GM18907 (cell line): ENCODE measurements around the gene PTK6.

ENCODE experiments used
- ATAC-seq: cut with Tn5 transposase; IDR thresholded peaks from one replicate; pipeline ENCODE4 v1.9.1; 2021; ENCODE audit warnings: mild to moderate bottlenecking, moderate library complexity; ENCODE audit not compliant: unreplicated experiment

The PTK6 gene

DNA sequence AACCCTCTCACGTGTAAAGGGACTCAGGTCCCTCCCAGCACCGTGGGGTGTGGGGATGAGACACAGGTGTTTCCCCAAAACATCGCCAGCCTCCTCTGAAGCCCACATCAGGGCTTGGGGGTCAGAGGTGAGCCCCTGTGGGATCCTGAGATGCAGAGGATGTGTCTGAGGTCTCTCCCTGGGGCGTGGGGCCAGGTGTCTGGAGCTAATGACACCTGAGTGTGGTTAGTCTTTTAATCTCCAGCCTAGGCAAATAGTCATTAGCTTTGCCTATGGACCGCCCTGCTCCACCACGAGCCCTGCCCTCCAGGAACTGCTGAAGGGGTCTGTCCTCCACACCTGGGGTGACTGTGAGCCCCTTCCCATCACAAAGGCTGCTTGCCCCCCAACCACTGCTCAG, 8.6 kb upstream of the PTK6 start:
- ATAC-seq, result no peak

DNA sequence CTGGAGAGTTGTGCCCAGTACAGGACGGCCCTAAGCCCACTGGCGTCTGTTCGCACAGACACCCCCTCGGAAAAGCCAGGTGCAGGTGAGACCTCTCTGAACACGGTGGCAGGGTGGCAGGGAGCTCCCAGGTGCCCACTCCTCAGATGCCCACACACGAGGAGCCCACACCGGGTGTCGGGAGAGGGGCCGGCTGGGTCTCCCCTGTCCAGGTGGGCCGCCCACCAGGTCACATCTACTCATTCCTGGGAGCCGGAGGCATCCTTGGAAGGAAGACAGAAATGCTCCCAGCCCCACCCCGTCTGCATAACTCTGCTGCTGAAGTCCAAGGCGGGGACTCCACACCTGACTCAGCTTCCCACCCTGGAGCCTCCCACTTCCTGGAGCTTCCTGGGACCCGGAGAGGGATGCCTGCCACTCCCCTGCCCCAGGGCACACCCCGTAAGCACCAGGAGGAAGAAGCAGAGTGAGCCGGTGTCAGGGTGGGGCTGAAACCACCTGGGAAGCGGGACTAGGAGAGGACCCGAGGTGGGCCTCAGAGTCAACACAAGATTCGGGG, 7.9 kb upstream of the PTK6 start:
- no peak for ATAC-seq

DNA sequence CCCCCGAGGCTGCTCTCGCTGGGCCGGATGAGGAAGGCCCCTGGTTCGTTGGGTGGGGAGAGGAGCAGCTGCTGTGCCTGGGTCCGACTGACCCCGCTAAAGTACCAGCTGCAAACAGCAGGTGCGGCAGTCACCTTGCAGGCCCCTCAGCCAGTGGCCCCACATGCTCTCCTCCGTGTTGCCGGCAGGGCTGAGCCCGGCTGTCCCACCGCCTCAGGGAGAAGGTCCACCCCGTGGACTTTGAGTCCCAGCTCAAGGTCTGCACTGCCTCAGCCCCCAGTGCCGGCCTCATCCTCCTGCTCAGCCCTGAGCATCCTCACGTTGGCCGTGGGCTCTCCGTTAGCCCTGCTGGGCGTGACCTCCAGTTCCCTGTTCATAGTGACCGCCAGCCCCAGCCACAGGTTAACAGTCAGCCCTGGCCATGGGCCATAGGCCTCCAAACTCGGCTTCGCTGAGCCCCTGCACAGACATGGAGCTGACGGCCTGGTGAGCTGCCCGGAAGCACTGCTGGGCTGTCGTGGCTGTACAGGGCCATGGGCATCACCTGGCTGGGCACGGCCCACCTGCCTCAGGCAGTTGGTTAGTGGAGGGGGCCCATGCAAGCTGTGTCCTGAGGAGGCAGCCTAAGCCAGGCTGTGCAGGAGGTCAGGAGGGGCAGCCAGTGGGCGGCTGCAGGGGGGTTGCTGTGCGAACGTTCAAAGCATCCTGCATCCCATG, 7.2 kb upstream of the PTK6 start:
- no peak for ATAC-seq

DNA sequence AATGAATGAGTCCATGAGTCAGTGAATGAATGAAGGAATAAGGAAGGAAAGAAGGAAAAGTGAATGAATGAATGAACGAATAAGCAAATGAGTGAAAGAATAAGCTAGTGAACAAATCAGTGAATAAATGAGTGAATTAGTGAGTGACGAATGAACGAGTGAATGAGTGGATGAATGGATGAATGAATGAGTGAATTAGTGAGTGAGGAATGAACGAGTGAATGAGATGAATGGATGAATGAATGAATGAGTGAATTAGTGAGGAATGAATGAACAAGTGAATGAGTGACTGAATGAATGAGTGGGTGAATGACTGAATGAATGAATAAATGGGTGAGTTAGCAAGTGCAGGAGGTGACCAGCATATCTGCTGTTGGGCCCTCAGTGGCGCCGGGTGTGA, 6.6 kb upstream of the PTK6 start:
- no peak for ATAC-seq

DNA sequence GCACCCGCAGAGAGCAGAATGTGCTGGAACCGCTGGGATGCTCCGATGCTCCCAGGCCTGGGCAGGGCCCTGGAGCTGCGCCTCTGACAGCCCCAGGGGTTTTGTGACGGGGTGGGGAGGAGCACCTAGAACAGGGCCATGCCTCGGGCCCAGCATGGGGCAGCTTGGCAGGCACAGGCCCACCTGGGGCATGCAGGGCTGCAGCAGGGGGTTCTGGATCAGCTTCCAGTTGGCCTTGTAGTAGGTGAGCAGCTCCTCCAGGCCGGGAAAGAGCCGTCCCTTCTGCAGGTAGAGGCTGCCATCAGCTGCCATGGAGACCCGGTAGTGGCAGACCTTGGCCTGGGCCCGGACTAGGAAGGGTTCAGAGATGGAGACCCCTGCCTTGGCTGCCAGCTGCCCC, 6.0 kb upstream of the PTK6 start:
- ATAC-seq, result no peak

DNA sequence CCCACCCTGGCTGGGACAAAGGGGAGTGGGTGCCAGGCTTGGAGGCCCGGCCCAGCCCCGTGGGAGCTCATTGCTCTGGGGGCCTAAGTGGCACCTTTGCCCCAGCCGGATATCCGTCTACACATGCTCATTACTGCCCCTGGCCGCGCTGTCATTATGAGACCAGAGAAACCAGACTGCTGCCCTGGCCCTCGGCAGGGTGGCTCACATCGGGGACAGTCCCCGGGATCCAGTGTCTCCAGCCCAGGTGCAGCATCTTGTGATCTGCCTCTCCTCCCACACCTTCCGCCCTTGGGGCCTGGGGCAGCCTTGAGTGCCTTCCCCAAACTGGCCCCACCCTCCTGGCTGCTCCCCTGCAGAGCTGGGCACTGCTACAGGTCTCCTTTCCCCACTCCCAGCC, 5.5 kb upstream of the PTK6 start:
- no peak for ATAC-seq

DNA sequence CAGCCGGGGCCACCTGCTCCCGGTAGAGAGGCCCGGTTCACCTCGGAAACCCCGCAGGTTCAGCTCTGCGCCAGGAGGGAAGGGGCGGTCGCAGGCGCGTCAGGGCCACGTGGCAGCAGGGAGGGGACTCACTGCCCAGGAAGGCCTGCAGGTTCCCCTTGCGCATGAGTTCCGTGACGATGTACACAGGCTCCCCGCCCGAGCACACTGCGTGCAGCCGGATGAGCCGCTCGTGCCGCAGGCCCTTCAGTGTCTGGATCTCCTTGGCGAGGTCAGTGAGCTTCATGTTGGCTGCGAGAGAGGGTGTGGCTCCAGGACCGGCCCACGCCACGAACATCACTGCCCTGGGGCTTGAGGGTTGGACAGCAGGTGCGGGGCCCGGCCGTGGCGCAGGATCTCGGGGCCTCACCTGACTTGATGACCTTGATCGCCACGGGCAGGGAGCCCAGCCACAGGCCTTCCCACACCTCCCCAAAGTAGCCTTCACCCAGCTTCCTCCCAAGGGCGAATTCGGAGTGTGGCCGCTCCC, 4.9 kb upstream of the PTK6 start:
- no peak for ATAC-seq

DNA sequence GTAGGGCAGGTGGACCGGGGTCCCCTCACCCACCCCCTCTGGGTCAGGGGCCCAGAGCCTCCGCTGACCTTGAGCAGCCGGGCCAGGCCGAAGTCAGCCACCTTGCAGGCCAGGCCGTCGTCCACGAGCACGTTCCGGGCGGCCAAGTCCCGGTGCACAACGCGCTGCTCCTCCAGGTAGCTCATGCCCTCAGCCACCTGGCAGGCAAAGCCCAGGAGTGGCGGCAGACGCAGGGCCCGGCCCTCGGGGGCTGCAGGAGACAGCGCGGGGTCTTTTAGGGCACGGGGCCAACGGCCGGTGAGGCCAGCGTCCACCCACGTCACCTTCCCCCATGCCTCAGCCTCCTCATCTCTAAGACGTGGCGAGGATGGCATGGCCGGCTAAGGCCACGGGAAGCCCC, 4.2 kb upstream of the PTK6 start:
- no peak for ATAC-seq

DNA sequence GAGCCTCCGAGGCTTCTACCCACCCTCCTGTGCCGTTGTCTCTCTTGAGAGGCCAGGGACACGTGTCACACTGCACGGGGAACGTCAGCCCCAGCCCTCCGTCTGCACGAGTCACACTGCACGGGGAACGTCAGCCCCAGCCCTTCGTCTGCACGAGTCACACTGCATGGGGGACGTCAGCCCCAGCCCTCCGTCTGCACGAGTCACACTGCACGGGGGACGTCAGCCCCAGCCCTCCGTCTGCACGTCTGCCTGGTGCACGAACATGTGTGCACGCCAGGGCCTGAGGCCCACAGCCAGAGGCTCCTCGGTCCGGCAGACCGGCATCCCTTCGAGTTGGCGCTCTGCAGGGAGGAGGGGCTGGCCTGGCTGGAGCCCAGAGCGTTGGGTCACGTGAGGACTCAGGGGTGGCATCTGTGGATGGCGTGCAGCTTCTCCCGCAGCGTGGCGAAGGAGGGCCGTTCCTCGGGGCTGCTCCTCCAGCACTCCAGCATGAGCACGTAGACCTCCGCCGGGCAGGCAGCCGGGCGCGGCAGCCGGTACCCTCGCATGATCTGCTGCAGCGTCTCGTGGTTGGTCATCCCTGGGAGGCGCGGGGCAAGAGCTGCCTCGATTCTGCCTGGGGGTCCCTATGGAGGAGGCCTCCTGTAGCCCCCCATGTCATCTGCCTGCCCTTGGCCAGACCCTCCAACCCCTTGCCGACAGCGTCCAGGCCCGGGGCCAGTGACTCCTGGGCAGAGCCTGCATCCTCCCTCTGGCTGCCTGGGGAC, 3.4 kb upstream of the PTK6 start:
- no peak for ATAC-seq

DNA sequence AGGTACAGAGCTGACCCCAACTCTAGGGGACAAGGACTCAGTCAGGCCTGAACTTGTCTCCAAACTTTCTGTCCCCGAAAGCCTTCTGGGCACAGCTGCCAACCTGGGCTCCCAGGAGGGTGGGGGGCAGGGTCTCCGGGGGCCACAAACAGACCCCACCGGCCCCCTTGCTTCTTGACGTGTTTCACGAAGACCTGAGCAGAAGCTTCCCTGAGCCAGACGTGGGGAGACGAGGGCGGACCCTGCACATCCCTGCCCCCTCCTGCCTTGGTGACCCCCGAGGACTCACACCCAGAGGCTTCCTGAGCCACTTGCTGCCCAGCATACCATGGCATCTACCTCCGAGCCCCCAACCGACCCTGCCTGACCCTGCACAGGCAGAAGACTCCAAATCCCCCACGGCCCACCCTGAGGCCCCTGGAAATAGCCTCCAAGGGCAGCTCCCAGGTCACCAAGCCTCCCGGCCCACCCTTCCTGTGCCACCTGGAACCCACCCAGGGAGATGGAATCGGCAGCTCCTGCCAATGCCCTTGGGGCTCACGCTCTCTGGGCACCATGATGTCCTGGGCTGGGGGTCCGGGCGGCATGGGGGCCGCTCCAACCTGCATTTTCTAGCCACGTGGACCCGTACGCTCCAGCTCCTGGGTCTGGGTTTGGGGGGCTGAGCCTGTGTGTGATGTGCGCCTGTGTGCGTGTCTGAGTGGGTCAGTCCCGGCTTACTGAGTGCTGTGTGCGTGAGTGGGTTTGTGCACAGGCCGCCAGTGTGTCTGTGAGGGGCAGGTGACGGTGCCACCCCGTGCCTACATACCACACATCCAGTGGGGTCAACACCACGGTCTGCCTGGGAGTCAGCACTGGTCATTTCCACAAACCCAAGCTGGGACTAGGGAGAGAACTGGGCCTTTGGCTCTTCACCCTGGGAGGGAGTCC, 2.5 kb upstream of the PTK6 start:
- ATAC-seq, result no peak

DNA sequence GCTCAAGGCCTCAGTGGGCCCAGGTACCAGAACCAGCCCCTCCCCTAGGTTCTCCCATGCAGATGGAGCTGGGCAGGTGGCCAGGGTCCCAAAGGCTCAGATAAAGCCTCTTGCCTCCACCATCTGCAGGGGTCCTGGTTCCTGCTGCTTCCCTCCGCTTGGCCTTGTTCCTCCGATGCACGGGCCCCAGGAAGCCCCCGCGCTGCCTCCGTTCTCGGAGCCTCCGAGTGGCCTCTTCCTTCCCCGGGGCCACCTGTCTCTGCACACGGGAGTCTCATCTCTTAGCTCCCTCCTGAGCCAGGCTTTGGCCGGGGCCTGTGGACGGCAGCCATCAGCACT, 1.9 kb upstream of the PTK6 start:
- ATAC-seq, result no peak

DNA sequence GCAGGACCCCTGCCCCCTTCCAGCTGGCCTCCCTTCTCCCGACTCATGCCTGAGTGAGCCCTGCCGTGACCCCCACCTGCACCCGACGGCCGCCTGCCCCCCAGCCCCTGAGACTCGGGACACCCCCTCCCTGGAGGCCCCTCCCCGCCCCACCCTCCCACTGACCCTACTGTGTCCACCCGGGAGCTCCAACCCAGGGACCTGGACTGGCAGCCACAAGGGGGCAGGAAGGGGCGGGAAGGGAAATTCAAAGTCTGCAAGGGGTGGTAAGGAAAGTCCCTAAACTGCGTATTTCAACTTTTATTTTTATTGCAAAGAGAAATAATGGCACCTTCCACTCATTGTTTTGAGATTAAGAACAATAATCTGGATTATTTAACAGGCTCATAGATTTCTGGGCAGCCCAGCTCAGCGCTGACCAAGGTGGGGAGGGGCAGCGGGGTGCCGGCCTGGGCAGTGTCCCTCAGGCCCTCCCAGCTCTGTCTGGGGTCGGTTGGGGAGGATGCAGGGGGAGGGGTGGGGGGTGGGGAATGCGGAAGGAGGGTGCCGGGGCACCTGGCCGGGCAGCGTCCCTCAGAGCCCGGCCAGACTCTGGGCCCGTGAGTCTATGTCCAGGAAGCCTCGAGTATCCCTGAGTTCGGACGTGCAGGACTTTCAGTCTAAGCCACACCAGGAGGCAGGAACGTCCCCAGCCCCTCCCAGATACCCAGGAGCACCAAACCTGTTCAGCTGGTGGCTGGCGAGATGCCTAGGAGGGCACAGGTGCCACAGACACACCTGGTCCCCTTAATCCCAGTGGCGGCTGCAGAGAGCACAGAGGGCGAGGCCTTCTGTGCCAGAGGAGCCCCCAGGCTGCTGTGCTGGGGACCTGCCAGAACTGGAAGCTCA, 1.3 kb upstream of the PTK6 start:
- no peak for ATAC-seq

DNA sequence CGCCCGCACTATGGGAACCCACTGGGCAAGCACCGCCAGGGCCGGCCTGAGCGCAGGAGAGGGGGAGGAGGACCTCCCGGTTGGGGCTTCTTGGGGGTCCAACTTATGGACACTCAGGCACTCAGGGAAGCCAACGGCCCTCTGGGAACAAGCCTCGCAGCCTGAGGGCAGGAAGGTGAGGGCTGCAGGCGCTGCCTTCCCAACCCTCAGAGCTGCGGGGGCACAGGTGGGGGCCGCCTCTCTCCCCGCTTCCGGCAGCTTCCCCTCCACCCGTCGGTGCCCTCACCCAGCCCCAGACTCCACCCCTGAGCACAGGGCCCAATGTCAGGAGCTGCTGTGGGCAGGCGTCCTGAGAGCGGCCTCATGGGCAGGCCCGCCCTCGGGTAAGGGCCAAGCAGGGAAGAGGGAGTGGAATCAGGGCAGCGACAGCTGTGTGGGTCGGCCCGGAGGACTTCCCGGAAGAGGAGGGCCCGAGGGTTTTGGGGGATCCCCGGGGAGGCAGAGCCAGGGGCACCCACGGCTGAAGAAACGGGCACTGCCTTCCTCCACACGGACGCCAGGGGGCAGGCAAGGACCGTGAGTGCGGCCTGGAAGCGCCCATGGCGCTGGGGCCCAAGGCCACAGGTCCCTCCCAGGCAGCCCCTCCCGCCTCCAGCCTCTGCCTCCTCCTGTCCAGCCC, 488 bp upstream of the PTK6 start:
- ATAC-seq, result peak; percentile 83

DNA sequence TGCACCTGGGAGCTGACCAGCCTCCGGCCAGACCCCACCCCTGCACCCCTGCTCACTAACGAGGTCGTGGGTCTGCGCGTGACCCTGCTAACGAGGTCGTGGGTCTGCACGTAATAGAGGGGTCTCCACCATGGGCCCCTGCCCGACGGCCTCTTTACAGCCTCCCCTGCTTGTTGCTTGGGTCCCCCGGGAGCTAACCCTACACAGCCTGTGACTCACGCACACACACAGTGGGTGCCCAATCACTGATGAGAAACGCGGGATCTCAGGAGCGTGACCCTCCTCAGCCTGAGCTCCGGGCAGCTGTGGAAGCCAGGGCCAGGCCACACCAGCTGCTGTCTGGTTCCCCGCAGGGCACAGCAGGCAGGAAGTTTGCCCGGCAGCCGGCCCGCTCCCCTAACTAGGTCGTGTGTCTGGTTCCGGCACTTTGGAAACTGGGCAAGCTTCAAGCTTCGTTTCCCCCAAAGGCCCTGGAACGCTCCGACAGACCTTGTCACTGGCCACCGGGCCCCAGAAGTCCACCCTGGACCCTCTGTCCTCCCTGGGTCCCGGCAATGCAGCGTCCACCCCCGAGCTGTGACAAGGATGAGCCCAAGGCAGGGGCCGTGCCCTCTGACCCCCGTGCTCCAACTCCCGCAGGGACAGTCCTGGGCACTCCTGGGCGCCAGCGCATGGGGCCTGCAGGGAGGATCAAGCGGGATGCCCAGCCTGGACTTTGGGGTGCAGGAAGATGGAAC, 767 bp downstream of the PTK6 start:
- ATAC-seq, result no peak

DNA sequence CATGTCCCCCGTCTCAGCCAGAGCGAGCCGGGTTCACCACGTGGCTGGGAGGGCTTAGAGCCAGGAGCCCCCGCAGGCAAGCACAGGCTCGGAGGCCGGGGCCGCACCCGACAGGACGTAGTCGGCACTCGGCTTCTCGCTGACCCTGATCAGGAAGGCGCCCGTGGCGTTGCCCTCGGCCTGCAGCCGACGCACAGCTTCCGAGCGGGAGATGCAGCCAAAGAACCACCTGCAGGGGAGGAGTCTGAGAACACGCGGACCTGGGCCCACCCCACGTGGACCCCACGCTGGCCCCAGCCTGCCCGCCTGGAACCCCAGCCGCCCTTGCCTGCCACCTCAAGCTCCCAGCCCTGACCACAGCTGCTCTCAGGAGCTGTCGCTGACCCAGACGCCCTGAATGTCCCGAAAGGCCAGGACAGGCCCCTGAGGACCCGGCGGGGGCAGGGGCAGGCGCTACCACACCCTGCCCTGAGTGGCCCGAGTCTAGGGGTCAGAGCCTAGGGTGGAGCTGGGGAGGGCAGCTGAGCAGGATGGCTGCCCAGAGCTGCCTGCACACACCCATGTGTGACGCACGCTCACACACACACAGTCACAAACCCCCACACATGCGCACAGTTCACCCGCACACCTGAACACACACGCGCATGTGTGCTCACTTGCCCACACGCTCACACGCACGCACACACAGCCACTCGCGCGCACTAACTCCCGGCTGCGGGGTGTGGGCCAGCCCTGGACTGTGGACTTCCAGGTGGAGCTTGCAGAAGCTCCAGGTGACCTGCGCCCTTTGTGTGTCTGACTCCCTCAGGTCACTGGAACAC, 2.1 kb downstream of the PTK6 start:
- ATAC-seq, result no peak

DNA sequence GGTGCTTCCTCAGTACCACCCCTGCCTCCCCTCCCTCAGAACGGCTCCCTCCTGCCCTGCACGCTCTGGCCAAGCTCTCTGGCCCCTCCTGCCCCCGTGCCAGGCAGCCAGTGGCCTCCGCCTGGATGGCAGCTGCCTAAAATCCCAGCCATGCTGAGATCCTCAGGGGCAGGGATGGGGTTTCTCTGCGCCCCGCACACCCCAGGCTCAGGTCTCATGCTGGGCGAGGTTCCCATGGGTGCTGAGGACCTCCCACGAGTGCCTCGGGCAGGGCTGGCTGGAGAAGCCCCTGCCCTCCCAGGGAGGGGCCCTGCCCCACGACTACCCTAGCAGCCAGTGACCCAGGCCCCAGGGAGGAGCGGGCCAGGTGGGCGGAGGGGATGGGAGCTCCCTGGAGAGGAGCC, 2.7 kb downstream of the PTK6 start:
- ATAC-seq, result no peak

DNA sequence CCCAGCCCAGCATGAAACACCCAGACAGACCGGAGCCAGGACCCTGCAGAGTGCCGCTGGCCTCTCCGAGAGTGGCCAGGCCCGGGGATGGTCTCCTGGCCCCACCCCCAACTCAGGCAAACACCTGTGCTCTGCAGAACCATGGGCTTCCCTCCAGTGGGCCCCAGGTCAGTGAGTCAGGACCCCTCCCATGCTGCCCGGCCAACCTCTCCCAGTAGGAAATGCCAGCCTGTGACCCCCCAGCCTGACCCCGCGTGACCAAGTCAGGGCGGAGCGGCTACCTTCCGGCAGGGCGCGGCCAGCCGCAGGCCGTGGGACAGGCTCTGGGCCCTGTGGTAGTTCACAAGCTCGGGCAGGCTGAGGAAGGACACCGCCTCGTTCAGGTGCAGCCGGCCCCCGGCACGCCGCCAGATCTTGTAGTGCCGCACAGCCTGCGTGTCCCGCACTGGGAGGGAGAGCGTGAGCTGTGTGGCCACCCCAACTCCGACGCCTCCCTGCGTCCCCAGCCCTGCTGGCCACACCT, 3.2 kb downstream of the PTK6 start:
- ATAC-seq, result no peak

DNA sequence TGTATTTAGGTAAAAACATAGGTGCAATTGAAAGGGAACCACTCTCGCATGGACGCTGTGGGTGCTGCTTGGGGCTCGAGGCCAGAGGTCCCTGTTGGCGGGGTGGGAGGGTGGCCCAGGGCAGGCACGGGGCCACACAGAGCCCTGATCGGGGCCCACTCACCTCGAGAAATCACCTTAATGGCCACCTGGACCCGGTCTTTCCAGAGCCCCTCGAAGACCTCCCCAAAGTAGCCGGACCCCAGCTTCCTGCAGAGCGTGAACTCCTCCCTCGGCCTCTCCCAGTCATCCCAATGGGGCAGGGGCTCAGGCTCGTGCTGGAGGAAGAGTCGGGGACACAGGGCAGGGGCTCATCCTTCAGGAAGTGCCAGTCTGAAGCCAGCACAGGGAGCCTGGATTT, 3.8 kb downstream of the PTK6 start:
- ATAC-seq, result no peak
